H9 (cell line): ENCODE measurements around the gene FBXO40. TPM values are rescaled to one million over a fixed set of nuclear protein-coding genes. Genes with fewer than 3 reads are reported as not detected.

Source experiments
- DNase-seq: peaks from one replicate; pipeline ENCODE4 v3.0.0-alpha.2; 2017
- H2AFZ ChIP-seq: one replicate; pipeline ENCODE4 v1.6.1; 2013; ENCODE audit warnings: mild to moderate bottlenecking, low read length, control low read depth, moderate library complexity
- H2AK5ac ChIP-seq: 2 replicates; pipeline ENCODE4 v1.6.1; 2013; ENCODE audit warnings: low read length, control low read depth, mixed read lengths; ENCODE audit not compliant: insufficient read length
- H2BK120ac ChIP-seq: one replicate; pipeline ENCODE4 v1.6.1; 2013; ENCODE audit warnings: low read depth, mild to moderate bottlenecking, low read length, control low read depth, inconsistent platforms; ENCODE audit not compliant: poor library complexity, severe bottlenecking
- H2BK12ac ChIP-seq: 2 replicates; pipeline ENCODE4 v1.6.1; 2013; ENCODE audit warnings: low read length, control low read depth, mixed read lengths, low read depth; ENCODE audit not compliant: insufficient read length
- H2BK15ac ChIP-seq: 2 replicates; pipeline ENCODE4 v1.6.1; 2013; ENCODE audit warnings: low read depth, low read length, control low read depth
- H2BK20ac ChIP-seq: one replicate; pipeline ENCODE4 v1.6.1; 2013; ENCODE audit warnings: low read depth, mild to moderate bottlenecking, low read length, control low read depth, inconsistent platforms; ENCODE audit not compliant: poor library complexity, severe bottlenecking
- H2BK5ac ChIP-seq: 2 replicates; pipeline ENCODE4 v1.6.1; 2013; ENCODE audit warnings: low read length, control low read depth, mixed read lengths; ENCODE audit not compliant: insufficient read length
- H3K14ac ChIP-seq: 2 replicates; pipeline ENCODE4 v1.6.1; 2013; ENCODE audit warnings: low read length, control low read depth; ENCODE audit not compliant: insufficient read depth
- H3K18ac ChIP-seq: 2 replicates; pipeline ENCODE4 v1.6.1; 2013; ENCODE audit warnings: low read depth, mild to moderate bottlenecking, mixed read lengths, low read length, control low read depth; ENCODE audit not compliant: insufficient read length
- H3K23ac ChIP-seq: 2 replicates; pipeline ENCODE4 v1.6.1; 2013; ENCODE audit warnings: low read length, control low read depth, mixed read lengths, low read depth; ENCODE audit not compliant: insufficient read length
- H3K23me2 ChIP-seq: 2 replicates; pipeline ENCODE4 v1.6.1; 2013; ENCODE audit warnings: low read depth, mild to moderate bottlenecking, mixed read lengths, low read length, control low read depth; ENCODE audit not compliant: insufficient read length, poor library complexity, severe bottlenecking
- H3K27ac ChIP-seq: 2 replicates; pipeline ENCODE4 v1.5.1; 2013; ENCODE audit warnings: low read length, control low read depth, mixed read lengths, low read depth; ENCODE audit not compliant: insufficient read length
- H3K27me3 ChIP-seq: 2 replicates; pipeline ENCODE4 v1.6.1; 2013; ENCODE audit warnings: low read length, control low read depth, inconsistent platforms; ENCODE audit not compliant: insufficient read depth
- H3K4ac ChIP-seq: 2 replicates; pipeline ENCODE4 v1.6.1; 2013; ENCODE audit warnings: low read depth, mild to moderate bottlenecking, control low read depth, inconsistent platforms, low read length, moderate library complexity
- H3K4me1 ChIP-seq: 2 replicates; pipeline ENCODE4 v1.6.1; 2013; ENCODE audit warnings: low read length, control low read depth, inconsistent platforms; ENCODE audit not compliant: insufficient read depth
- H3K4me2 ChIP-seq: 2 replicates; pipeline ENCODE4 v1.6.1; 2013; ENCODE audit warnings: low read length, control low read depth, mixed read lengths; ENCODE audit not compliant: insufficient read length, insufficient read depth
- H3K56ac ChIP-seq: 2 replicates; pipeline ENCODE4 v1.6.1; 2013; ENCODE audit warnings: low read depth, mild to moderate bottlenecking, mixed read lengths, low read length, control low read depth; ENCODE audit not compliant: insufficient read length
- H3K79me1 ChIP-seq: 2 replicates; pipeline ENCODE4 v1.6.1; 2013; ENCODE audit warnings: low read depth, mild to moderate bottlenecking, moderate library complexity, low read length, control low read depth, inconsistent platforms; ENCODE audit not compliant: insufficient read depth, poor library complexity, severe bottlenecking
- H3K79me2 ChIP-seq: 2 replicates; pipeline ENCODE4 v1.6.1; 2013; ENCODE audit warnings: low read length, control low read depth, inconsistent platforms; ENCODE audit not compliant: insufficient read depth
- H3K9ac ChIP-seq: 2 replicates; pipeline ENCODE4 v1.6.1; 2013; ENCODE audit warnings: low read length, control low read depth, mixed read lengths; ENCODE audit not compliant: insufficient read length; ENCODE audit errors: extremely low read depth
- H3K9me3 ChIP-seq: one replicate; pipeline ENCODE4 v1.6.1; 2013; ENCODE audit warnings: low read depth, low read length, inconsistent platforms; ENCODE audit not compliant: control insufficient read depth
- H3T11ph ChIP-seq: one replicate; pipeline ENCODE4 v1.6.1; 2013; ENCODE audit warnings: mild to moderate bottlenecking, low read length, control low read depth, inconsistent platforms
- H4K20me1 ChIP-seq: one replicate; pipeline ENCODE4 v1.6.1; 2013; ENCODE audit not compliant: control insufficient read depth, insufficient read length, insufficient read depth
- H4K5ac ChIP-seq: 2 replicates; pipeline ENCODE4 v1.6.1; 2013; ENCODE audit warnings: low read depth, mild to moderate bottlenecking, mixed read lengths, low read length, control low read depth; ENCODE audit not compliant: insufficient read length
- H4K8ac ChIP-seq: replicated peaks from 2 replicates; pipeline ENCODE4 v1.6.1; 2013; ENCODE audit warnings: low read length, control low read depth, mixed read lengths, low read depth; ENCODE audit not compliant: insufficient read length
- H4K91ac ChIP-seq: 2 replicates; pipeline ENCODE4 v1.6.1; 2013; ENCODE audit warnings: low read depth, mild to moderate bottlenecking, moderate library complexity, mixed read lengths, low read length, control low read depth; ENCODE audit not compliant: insufficient read length
- H3K27ac Mint-ChIP-seq, 3 experiments: 2 replicates in 2 of 3; 3 replicates in 1 of 3; pipeline ENCODE4 v1.8.0; 2020 to 2021; ENCODE audit warnings: mixed read lengths in 3 of 3, mild to moderate bottlenecking in 1 of 3, moderate library complexity in 1 of 3
- H3K27me3 Mint-ChIP-seq: 2 replicates; pipeline ENCODE4 v1.8.0; 2021; ENCODE audit warnings: low read depth, mild to moderate bottlenecking, moderate library complexity, mixed read lengths
- H3K36me3 Mint-ChIP-seq, 3 experiments: 2 replicates in 2 of 3; 3 replicates in 1 of 3; pipeline ENCODE4 v1.8.0; 2020 to 2021; ENCODE audit warnings: low read depth in 3 of 3, mixed read lengths in 3 of 3; ENCODE audit not compliant: insufficient read depth in 1 of 3
- H3K4me1 Mint-ChIP-seq, 2 experiments: 2 replicates each; pipeline ENCODE4 v1.8.0; 2020; ENCODE audit warnings: mixed read lengths in 2 of 2
- H3K4me3 Mint-ChIP-seq, 2 experiments: 2 replicates in 1 of 2; 3 replicates in 1 of 2; pipeline ENCODE4 v1.8.0; 2020 to 2021; ENCODE audit warnings: mild to moderate bottlenecking in 2 of 2, mixed read lengths in 2 of 2, moderate library complexity in 1 of 2
- H3K9me3 Mint-ChIP-seq, 2 experiments: 2 replicates in 1 of 2; 3 replicates in 1 of 2; pipeline ENCODE4 v1.8.0; 2020; ENCODE audit warnings: mild to moderate bottlenecking in 2 of 2, mixed read lengths in 2 of 2, moderate library complexity in 1 of 2
- WGBS: extraction: QIAGEN DNeasy Blood & Tissue Kit; methylation state at CpG from one replicate; pipeline ENCODE4 v1.1.7; 2013; ENCODE audit warnings: missing lambda C conversion rate, low lambda C conversion rate, mixed read lengths; ENCODE audit not compliant: insufficient read length; ENCODE audit errors: extremely low coverage; 5-methylcytosine and 5-hydroxymethylcytosine counted together
- total RNA-seq: library from RNA; stranded (reverse); gene quantifications from 2 replicates; pipeline ENCODE4 v1.2.1, GENCODE V29; 2021
- TF ChIP-seq, protein P1 (sequence below): fragments of 200-600 bp; sonication (generic); conservative IDR thresholded peaks from 3 replicates; pipeline ENCODE4 v1.8.0; 2021; ENCODE audit warnings: antibody characterized with exemption, mild to moderate bottlenecking

The FBXO40 gene
- total RNA-seq, 1 experiment from 2014 or later: 0.04 TPM

DNA sequence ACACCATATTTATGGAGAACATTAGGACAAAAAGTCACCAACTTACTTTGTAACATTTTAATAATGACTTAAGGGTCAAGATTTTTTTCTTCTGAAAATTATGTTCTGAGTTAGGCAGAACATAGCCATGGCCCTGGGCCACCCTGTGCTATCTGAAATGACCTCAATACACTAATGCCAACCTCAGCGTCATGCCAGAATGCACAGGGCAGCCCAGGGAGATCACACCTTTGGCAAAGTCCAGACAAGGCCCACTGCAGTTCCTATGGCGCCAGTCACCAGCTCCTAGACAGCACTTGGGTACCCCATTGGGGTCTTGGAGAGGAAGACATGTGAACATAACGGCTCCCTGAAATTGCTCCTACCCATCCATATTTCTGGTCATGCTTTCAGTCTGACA, 34.4 kb downstream of the FBXO40 start:
- Mint-ChIP-seq H3K9me3 (no peaks in the 10 kb centered on the region; a peak in 1 of 5 replicates), H3K27me3 (no peaks in the 10 kb centered on the region), H3K36me3 (no peaks in the 10 kb centered on the region), H3K4me1 (peaks cover 28 to 31% of the 10 kb centered on the region in 2 experiments), H3K27ac (no peak overlapping the region), H3K4me3 (no peak overlapping the region)
- no CpG with 5 or more reads among the region's 3 CpGs for WGBS
- H3K4ac ChIP-seq: no peak overlapping the region
- no peak overlapping the region for H2BK120ac ChIP-seq
- no peak overlapping the region for H4K91ac ChIP-seq
- no peak overlapping the region for H2BK20ac ChIP-seq
- H3K9ac ChIP-seq: no peak overlapping the region
- TF ChIP-seq, protein P1, sequence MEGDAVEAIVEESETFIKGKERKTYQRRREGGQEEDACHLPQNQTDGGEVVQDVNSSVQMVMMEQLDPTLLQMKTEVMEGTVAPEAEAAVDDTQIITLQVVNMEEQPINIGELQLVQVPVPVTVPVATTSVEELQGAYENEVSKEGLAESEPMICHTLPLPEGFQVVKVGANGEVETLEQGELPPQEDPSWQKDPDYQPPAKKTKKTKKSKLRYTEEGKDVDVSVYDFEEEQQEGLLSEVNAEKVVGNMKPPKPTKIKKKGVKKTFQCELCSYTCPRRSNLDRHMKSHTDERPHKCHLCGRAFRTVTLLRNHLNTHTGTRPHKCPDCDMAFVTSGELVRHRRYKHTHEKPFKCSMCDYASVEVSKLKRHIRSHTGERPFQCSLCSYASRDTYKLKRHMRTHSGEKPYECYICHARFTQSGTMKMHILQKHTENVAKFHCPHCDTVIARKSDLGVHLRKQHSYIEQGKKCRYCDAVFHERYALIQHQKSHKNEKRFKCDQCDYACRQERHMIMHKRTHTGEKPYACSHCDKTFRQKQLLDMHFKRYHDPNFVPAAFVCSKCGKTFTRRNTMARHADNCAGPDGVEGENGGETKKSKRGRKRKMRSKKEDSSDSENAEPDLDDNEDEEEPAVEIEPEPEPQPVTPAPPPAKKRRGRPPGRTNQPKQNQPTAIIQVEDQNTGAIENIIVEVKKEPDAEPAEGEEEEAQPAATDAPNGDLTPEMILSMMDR: no peak
- no peak overlapping the region for H2AFZ ChIP-seq
- no peak overlapping the region for H3K14ac ChIP-seq
- H3K27me3 ChIP-seq: no peaks in the 10 kb centered on the region
- no peak overlapping the region for H2BK5ac ChIP-seq
- H3K23me2 ChIP-seq: no peaks in the 10 kb centered on the region
- H4K5ac ChIP-seq: no peak overlapping the region
- no peak overlapping the region for H3K27ac ChIP-seq
- DNase-seq: no peak
- no peaks in the 10 kb centered on the region for H4K20me1 ChIP-seq
- no peak overlapping the region for H2BK15ac ChIP-seq
- H3K23ac ChIP-seq: no peak overlapping the region
- H3K79me1 ChIP-seq: no peaks in the 10 kb centered on the region
- no peak overlapping the region for H3T11ph ChIP-seq
- no peak overlapping the region for H3K4me2 ChIP-seq
- no peak overlapping the region for H3K56ac ChIP-seq
- no peak overlapping the region for H3K18ac ChIP-seq
- no peak overlapping the region for H4K8ac ChIP-seq
- no peaks in the 10 kb centered on the region for H3K79me2 ChIP-seq
- peaks cover 8% of the 10 kb centered on the region for H3K4me1 ChIP-seq
- H2BK12ac ChIP-seq: no peak overlapping the region
- H3K9me3 ChIP-seq: no peaks in the 10 kb centered on the region
- H2AK5ac ChIP-seq: no peak overlapping the region
